Activated T-cell treated with anti-CD3 and anti-CD28 coated beads for 48 hours (primary cell): ENCODE data around the gene RBKS.
A peak's percentile ranks its signal among the peaks of the same experiment; 100 is the strongest.
"Not testable (repeated sequence)": the region's sequence is repeated elsewhere in the genome, so short reads cannot be mapped to it uniquely, and the experiment has no call there.

Experiments used
- DNase-seq: peaks from one replicate; pipeline ENCODE4 v3.0.0-alpha.2; 2020; ENCODE audit warnings: low read depth

RBKS gene

DNA sequence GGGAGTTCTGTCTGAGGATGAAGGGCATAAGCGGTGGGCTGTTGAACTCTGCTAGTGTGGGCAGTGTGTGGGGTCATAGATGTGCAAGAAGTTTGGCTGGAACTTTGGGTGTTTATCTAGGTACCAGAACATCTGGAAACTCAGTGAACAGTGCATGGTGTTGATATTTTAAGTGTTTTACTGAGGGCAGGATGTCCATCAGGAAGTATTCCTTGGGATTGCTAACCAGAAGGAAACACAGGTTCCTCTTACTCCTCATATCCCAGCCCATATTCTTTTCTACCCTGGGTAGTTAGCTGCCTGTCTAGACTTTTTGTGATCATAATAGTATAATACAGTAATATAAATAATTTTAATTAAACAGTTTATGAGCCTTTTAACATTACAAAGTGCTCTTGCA is 15.9 kb upstream of the RBKS start:
- DNase-seq = no peak

DNA sequence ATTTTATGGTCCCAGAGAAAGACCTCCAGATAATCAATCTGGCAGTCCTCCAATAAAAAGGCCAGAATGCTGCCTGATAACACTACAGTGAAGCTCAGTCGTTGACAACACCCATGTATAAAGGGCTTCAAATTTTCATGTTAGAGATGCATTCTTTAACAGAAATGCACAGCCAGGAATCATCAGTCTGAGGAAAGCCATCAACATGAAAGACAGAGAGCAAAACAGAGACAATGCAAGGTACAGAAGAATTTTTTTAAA is 14.1 kb upstream of the RBKS start:
- no peak for DNase-seq

DNA sequence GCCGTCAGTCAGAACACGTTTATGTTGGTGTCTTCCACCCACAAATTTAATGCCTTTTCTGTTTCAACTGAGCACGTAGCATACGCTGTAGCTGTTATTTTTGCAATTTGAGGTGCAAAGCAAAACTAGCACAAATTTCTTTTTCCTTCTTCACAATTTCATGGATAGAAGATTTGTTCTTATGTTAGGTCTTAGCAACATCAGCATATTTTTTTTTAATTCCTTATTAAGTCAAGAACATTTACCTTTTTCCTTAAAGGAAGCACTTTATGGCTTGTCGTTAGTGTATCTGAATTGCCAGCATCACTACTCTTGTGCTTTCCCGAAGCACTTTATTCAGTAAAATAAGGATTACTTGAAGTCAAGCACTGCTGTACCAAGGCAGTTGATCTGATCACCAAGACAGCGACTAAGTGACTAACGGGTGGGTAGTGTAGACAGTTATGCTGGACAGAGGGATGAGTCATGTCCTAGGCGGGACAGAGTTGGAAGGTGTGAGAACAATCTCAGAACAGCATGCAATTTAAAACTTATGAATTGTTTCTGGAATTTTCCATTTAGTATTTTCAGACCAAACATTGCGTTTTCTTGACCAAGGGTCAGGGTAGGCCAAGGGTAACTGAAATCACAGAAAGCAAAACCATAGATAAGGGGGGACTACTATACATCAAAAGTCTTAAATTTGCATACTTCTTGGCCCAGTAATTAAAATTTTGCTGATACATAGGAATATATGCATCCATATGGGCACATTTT is 13.6 kb upstream of the RBKS start:
- no peak for DNase-seq

DNA sequence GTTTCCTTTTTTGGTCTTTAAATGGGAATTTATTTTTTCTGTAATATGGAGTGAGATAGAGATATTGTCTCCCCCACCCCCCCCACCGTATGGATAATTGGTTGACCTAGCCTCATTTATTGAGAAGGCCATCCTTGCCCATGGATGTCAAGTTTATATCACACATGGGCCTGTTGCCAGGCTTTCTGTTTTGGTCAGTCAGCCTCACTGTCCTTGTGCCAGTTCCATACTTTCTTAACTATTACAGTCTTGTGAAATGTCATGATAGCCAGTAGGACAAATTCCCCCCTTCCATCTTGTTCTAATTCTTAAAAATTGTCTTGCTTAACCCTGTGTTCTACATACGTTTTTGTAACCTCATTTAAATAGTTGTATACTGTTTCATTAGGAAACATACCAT is 12.8 kb upstream of the RBKS start:
- DNase-seq = no peak

DNA sequence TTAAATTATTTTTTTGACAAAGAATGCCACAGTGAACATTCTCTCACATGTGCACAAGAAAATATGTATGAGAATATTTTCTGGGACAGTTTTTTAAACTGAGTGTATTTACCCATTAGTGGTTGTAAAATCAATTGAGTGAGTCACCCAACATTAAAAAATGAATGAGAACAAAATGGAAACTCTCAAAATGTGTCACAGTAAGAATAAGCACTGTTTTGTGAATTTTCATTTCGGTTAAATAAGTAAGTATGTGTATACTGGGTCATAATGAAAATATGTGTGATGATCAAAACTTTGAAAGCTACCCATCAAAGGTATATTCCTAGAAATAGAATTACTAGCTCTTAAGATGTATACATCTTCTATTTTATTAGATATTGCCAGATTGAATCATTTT is 11.9 kb upstream of the RBKS start:
- DNase-seq = no peak

DNA sequence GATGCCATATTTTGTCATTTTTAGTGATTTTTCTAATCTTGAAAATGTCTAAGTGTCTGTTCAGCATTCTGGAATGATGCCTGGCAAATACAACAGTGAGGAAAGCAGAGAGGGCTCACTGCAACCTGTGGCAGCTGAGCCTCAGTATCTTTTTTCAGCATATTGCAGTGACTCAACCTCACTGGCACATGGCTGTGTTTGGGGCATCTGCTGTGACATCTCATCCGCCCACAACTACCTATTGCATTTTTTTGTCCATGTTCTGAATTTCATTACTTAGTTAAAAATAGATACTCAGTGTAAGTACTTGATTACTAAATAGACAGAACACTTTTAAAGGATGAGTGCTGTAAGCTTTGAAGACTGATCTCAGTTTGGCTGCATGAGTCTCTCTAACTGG is 11.0 kb upstream of the RBKS start:
- DNase-seq = no peak

DNA sequence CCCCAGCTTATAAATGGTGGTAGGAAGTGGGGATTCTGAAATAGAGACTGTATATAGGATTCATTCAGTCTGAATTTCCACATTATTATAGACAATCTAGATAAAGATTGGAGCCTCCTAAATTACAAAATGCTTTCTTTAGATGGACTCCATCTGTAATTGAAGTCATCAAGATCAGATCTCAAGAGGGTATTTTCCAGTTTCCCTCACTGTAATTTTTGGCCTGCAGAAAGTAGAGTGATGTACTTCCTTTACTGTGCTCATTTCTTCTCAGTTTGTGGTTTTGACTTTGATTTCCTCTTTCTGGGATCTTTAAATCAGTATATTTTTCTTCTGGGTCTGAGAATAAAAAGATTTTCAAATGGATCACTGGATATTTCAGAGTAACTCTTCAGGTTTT is 7.5 kb upstream of the RBKS start:
- no peak for DNase-seq

DNA sequence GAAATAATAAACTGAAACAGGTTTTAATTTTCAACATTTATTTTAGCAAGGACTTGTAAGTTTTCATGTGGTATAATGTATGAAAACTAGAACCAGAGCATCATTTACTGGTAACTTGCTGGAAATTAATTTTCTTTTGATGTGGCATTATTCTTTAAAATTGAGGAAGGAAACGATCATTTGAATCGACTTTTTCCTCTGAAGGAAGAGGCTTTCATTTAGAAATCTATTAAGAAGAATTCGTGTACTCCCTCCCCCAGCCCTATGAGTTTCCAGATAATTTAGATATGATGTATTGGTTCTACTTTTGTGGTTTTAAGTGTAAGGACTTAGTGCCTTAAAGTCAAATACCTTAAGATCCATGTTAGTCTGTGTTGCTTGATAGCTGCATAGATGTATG is 2.8 kb upstream of the RBKS start:
- no peak for DNase-seq

DNA sequence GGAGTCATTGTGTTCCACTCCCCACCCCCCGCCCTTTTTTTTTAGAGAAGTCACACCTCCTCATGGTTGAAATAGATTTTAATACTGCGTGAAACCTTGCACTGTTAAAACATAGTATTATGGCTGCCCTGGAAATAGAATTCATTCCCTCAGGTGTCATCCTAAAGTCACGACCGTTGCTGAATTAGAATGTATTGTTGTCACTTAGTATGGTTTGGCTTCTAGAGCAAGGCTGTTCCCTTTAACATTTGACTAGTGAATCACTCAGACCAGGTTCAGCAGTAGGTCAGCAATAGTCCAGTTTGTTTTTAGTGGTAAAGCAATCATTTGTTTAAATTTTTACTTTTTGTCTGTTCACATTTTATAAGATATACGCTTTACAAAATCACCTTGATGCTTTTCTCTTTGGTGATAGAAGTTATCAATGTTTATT is 1.5 kb upstream of the RBKS start:
- DNase-seq = no peak

DNA sequence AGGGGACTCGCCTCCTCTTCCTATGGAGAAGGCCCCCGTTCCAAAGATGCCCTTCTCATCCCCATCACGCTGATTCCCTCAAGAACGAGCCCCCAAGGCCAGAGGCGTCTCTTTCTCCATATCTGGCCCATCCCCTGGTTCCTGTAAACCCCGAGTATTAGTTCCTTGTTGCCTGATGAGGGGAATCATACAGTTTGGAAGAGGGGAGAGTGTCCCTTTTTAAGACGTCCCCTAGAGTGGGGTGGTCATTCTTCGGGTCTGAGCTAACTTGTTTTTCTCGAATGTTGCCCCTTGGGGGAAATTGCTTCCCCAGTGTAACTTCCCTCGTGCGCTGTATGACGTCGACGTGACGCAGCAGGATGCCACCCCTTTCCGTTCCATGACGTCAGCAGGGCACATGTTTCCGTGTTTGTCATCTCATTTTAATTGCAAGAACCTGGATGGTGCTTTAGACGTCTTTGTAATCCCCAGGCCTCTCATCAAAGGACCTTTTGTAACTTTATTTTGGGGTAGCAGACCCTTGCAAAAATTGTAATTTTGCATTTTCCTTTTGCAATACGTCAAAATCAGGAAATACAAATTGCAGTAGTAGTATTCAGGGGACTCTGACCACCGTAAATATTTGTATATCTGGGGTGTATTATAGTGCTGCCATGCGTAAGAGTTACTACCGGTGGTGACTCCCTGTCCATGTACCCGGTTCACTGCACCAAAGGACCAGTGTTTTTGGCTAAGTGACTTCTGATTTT is 911 bp upstream of the RBKS start:
- peak; percentile 79 for DNase-seq

DNA sequence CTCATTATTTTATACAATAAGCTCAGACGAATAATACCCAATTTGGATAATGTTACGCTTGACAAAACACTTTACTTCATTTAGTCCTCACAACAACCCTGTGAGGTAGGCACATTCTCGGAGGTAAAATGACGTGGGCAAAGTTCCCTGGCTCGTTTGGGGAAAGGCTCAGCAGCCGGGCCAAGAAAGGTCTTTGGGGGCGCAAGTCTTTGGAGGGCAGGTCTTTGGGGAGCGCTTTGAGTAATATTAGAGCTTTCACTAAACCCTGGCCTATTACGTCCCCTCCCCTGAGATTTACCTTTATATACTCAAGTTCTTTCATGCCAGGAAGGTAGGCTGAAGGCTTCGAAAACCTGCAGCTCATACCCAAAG is 427 bp downstream of the RBKS start:
- DNase-seq = no peak

DNA sequence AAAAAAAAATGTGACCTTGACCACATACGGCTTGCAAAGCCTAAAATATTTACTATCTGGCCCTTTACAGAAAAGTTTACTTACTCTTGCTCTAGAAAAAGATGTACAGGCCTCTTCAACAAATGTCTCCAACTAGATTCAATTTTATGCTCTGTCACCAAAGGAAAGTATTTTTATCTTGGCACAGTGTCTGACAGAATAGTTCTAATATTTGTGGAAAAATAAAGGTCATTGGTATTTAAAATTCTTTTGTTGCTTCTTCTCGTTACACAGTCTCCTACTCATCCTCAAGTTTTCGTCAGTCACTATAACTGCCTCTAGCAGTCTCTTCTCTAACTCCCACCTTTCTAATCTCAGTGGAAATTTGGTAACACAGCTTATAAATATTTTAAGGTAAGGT is 1.4 kb downstream of the RBKS start:
- DNase-seq = no peak

DNA sequence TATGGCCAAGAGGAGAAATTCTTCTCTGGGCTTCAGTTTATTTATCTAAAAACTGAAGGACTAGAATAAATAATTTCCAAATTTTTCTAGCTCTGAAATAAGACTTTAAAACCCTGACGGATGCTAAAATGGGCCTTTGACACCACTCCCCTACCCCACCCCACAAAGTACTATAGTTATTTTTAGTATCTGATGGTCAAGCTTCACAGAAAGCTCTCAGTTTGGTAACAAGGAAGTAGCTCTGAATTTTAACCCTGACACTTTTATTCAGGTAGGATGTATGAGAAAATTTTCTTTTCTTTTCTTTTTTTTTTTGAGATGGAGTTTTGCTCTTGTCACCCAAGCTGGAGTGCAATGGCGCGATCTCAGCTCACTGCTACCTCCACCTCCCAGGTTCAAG is 2.4 kb downstream of the RBKS start:
- DNase-seq = no peak

DNA sequence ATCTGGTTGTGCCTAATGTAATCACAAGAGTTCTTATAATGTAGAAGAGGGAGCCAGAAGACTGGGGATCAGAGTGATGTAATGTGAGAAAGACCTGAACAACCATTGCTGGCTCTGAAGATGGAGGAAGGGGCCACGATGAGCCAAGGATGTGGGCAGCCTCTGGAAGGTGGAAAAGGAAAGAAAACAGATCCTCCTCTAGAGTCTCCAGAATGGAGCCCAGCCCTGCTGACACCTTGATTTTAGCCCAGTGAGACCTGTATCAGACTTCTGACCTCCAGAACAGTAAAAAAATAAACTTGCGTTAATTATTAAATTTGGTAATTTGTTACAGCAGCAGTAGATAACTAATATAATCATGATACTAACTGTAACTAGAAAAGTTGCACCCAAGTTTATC is 3.1 kb downstream of the RBKS start:
- no peak for DNase-seq

DNA sequence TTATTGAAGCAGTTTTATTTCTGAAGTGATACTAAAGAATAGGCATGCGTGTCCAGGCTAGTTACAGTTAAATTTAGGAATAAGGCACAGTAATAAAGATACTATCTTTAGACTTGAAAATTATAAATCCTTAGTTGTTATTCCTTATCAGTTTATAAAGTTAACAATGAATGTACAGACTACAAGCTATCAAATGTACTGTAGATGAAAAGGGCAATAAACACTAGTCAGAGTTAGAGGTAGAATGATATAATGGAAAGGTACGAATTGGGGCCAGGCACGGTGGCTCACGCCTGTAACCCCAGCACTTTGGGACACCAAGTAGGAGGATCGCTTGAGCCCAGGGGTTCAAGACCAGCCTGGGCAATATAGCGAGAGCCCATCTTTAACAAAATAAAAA is 3.9 kb downstream of the RBKS start:
- DNase-seq = no peak

DNA sequence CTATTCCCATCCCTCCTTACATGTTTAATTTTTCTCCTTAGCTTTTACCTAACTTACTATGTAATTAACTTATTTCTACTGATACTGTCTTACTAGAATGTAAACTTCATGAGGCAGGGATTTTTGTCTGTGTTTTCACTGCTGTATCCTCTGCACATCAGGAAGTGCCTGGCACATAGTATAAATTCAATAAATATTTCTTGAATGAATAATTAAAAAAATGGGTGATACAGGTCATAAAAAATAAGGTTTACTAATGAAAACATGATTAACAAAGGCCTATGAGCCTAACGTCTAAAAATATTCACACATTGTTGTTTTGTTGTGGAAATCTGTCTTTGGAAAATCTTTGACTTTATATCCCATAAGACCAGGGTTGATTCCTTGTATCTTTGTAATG is 4.5 kb downstream of the RBKS start:
- DNase-seq = no peak

DNA sequence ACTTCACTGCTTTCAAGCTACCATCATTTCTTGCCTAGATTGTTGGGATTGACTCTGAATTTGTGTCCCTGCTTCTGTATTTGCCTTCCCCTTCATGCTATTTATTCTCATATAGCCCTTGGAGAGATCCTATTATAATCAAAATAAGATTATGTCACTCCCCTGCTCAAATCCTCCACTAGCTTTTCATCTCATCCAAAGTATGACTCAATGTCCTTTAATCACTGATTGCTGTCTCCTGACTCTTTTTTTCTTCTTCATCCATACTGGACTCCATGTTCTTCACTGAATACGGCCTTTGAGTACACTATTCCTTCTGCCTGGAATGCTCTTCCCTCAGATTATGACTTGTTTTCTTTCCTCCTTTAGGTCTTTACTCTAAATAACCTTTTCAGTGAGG is 5.0 kb downstream of the RBKS start:
- no peak for DNase-seq

DNA sequence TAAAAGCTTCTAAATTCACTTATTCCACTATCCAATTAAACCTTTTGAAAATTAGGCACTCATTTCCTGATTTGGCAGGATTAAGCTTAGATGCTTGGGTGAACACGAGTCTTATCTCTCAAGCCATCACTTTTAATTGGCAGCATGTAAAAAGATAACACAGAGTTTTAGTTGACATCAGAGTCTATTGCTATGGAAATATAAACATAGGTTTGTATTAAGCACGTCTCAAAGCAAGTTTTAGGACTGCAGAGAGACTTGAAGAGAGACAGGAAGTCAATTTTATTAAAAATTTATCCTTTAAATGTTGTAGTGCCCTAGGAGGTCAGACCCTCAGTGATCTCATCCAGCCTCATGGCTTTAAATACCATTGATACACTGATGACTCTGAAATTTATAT is 5.6 kb downstream of the RBKS start:
- no peak for DNase-seq

DNA sequence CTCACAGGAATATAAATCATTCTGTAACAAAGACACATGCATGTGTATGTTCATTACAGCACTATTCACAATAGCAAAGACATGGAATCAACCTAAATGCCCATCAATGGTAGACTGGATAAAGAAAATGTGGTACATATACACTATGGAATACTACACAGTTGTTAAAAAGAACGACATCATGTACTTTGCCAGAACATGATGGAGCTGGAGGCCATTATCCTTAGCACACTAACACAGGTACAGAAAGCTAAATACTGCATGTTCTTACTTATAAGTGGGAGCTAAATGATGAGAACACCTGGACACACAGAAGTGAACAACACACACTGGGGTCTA is 7.6 kb downstream of the RBKS start:
- DNase-seq = not testable (repeated sequence)

DNA sequence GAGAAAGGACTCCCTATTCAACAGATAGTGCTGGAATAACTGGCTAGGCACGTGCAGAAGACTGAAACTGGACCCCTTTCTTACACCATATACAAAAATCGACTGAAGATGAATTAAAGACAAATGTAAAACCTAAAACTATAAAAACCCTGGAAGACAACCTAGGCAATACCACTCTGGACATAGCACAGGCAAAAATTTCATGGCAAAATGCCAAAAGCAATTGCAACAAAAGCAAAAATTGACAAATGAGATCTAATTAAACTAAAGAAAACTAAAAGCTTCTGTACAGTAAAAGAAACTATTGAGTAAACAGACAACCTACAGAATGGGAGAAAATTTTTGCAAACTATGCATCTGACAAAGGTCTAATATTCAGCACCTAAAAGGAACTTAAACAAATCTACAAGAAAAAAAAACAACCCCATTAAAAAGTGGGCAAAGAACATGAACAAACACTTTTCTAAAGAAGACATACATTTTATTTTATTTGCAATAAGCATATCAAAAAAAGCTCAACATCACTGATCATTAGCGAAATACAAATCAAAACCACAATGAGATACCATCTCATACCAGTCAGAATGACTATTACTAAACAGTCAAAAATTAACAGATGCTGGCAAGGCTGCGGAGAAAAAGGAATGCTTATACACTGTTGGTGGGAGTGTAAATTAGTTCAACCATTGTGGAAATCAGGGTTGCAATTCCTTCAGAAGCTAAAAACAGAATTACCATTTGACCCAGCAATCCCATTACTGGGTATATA is 8.2 kb downstream of the RBKS start:
- not testable (repeated sequence) for DNase-seq

DNA sequence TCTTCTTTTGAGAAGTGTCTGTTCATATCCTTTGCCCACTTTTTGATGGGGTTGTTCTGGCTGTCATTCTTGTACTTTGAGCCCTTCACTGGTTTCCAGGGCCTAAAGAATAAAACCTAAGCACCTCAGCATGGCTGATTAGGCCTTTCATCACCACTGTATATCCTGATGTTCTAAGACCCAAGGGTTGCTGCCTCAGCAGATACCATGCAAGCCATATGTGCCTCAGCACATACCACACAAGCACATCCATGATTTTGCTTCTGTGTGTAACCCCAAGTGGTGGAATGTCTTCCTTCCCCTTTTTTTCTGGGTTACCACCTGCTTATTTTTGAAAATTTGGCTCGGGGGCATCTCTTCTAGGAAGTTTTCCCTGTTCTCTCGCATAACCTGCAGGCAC is 11.4 kb downstream of the RBKS start:
- no peak for DNase-seq

DNA sequence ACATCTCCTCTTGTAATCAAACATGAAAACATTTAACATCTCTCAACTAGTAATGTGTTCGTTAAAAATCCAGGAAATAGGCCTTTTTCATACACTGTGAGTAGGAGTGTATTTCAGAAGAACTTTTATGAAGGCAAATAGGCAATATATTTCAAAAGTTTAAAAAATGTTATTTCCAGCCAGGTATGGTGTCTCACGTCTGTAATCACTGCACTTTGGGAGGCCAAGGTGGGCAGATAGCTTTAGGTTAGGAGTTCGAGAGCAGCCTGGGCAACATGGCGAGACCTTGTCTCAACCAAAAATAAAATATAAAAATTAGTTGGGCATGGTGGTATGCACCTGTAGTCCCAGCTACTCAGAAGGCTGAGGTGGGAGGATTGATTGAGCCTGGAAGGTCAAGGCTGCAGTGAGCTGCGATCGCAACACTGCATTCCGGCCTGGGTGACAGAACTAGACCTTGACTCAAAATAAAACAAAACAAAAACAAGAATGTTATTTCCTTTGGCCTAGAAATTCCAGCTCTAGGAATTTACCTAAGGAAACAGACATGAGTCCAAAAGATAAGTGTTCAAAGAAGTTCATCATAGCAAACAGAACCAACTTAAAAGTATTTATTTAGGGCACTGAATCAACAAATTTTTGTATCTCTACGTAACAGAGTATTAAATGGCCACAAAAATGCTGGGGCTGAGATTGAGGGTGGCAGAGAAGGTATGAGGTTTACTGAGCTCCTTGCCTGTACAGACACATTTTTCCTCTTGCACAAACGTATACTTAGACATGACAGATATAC is 14.9 kb downstream of the RBKS start:
- DNase-seq = no peak

DNA sequence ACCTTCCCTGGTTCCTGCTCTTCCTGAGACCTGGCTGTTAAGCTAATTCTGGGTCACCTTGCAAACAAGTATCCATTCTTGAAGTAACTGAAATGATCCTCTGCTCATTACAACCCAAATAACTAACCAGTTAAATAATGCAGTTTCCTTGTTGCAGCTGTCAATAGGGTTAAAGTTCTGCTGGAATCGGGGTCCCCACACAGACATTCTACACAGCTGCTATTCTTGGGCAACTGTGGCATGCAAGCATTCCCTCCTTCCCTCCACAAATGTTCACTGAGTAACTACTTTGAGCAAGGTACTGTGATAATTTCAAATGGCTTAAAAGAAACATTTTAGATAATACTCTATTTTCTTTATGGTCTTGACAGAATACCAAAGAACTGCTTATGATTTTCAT is 17.1 kb downstream of the RBKS start:
- DNase-seq = no peak
